Measurements from ENCODE around the gene CERT1. TPM values are rescaled to one million over a fixed set of nuclear protein-coding genes. Genes with fewer than 3 reads are reported as not detected.
A peak's percentile ranks its signal among the peaks of the same experiment; 100 is the strongest.

Gene CERT1
- total and polyA plus RNA-seq, 7 donors: 14.1 to 40.2 (median 20.3) TPM

- no peak overlapping the region for H3K4me3 ChIP-seq
- no peaks in the 10 kb centered on the region for H3K9me3 ChIP-seq
- TF ChIP-seq POLR2A (IDR thresholded peaks at IDR 0.05): no peak
- no peak for TF ChIP-seq CTCF (IDR thresholded peaks at IDR 0.05)
- no peak for TF ChIP-seq EP300 (IDR thresholded peaks at IDR 0.05)
- no peak for TF ChIP-seq POLR2AphosphoS5 (IDR thresholded peaks at IDR 0.05)
- no peaks in the 10 kb centered on the region for H3K27me3 ChIP-seq
- 51 to 76% methylated on average over 3 of the region's 3 CpGs for WGBS, 2 donors
- intact Hi-C loops (cut with DNase I): no loop called here
- no peak overlapping the region for H3K27ac ChIP-seq
- H3K36me3 ChIP-seq: peaks cover 0 to 17% (median 4%) of the 10 kb centered on the region in 4 donors
- DNase-seq: no peak
- peaks cover 0 to 17% (median 13%) of the 10 kb centered on the region in 4 donors for H3K4me1 ChIP-seq
Measured at GRCh38 chr5:75340714-75341478, 170.5 kb downstream of the CERT1 start.

GRCh38 chr5:75338408-75338807 is 173.0 kb downstream of the CERT1 start:
- intact Hi-C loops (cut with DNase I): loop anchor here (5.0 kb wide), 2 partner anchors 344 to 379 kb away; partner anchors contain the start of gene POC5
- WGBS, 2 donors: 43 to 70% methylated on average over 2 of the region's 2 CpGs
- Histone ChIP-seq H3K27me3 (no peaks in the 10 kb centered on the region), H3K36me3 (no peaks in the 10 kb centered on the region), H3K27ac (no peak overlapping the region), H3K4me1 (peaks cover 0 to 19% (median 14%) of the 10 kb centered on the region in 4 donors), H3K4me3 (peak overlapping the region in 1 of 4 donors; percentile 83), H3K9me3 (no peaks in the 10 kb centered on the region)
- DNase-seq: no peak
- TF ChIP-seq CTCF (IDR thresholded peaks at IDR 0.05) (no peak), EP300 (IDR thresholded peaks at IDR 0.05) (no peak), POLR2AphosphoS5 (IDR thresholded peaks at IDR 0.05) (no peak), POLR2A (IDR thresholded peaks at IDR 0.05) (no peak)

- Histone ChIP-seq H3K36me3 (no peaks in the 10 kb centered on the region), H3K27ac (peak overlapping the region; percentile 90 to 98 (median 96)), H3K4me3 (peak overlapping the region; percentile 80 to 95 (median 88)), H3K4me1 (peaks cover 0 to 19% (median 14%) of the 10 kb centered on the region in 4 donors), H3K9me3 (no peaks in the 10 kb centered on the region), H3K27me3 (no peaks in the 10 kb centered on the region)
- WGBS, 2 donors: 0 to 1% methylated on average over 50 of the region's 50 CpGs
- peak; percentile 73 for DNase-seq
- intact Hi-C loops (cut with DNase I): loop anchor here (2.0 to 5.0 kb wide), 4 partner anchors 173 to 380 kb away; partner anchors contain the start of genes CERT1, GCNT4, POC5 and POLK
- TF ChIP-seq CTCF (IDR thresholded peaks at IDR 0.05) (no peak), EP300 (IDR thresholded peaks at IDR 0.05) (no peak), POLR2AphosphoS5 (IDR thresholded peaks at IDR 0.05) (no peak), POLR2A (IDR thresholded peaks at IDR 0.05) (no peak)
Measured at GRCh38 chr5:75337366-75338021, 173.9 kb downstream of the CERT1 start.

GRCh38 chr5:75336615-75337336 is 174.7 kb downstream of the CERT1 start, which contains the start of gene HMGCR:
Gene HMGCR (plus strand): TSS chr5:75337220. CDS start chr5:75342606, 5,386 bp downstream.
- no peaks in the 10 kb centered on the region for H3K36me3 ChIP-seq
- intact Hi-C loops (cut with DNase I): loop anchor here (1.0 to 5.0 kb wide), 5 partner anchors 99 to 381 kb away; partner anchors contain the start of genes CERT1, GCNT4, POC5 and POLK
- TF ChIP-seq POLR2AphosphoS5 (IDR thresholded peaks at IDR 0.05) (peak; percentile 88 to 95 (median 92)), EP300 (IDR thresholded peaks at IDR 0.05) (no peak), CTCF (IDR thresholded peaks at IDR 0.05) (peak in 1 of 4 experiments; percentile 6), POLR2A (IDR thresholded peaks at IDR 0.05) (peak; percentile 73 to 78)
- H3K9me3 ChIP-seq: no peaks in the 10 kb centered on the region
- no peaks in the 10 kb centered on the region for H3K27me3 ChIP-seq
- H3K27ac ChIP-seq: peak within 1 kb of the TSS; percentile 90 to 98 (median 96)
- H3K4me3 ChIP-seq: peak within 1 kb of the TSS; percentile 80 to 95 (median 88)
- H3K4me1 ChIP-seq: peaks cover 0 to 19% (median 14%) of the 10 kb centered on the region in 4 donors
- peak; percentile 99 for DNase-seq
- WGBS, 2 donors: 0% methylated on average over 56 of the region's 56 CpGs
